H9 (cell line): ENCODE data around the gene ARHGAP4. TPM values are rescaled to one million over a fixed set of nuclear protein-coding genes. Genes with fewer than 3 reads are reported as not detected.

ENCODE experiments used
- DNase-seq: peaks from one replicate; pipeline ENCODE4 v3.0.0-alpha.2; 2017
- H2AFZ ChIP-seq: one replicate; pipeline ENCODE4 v1.6.1; 2013; ENCODE audit warnings: mild to moderate bottlenecking, low read length, control low read depth, moderate library complexity
- H2AK5ac ChIP-seq: 2 replicates; pipeline ENCODE4 v1.6.1; 2013; ENCODE audit warnings: low read length, control low read depth, mixed read lengths; ENCODE audit not compliant: insufficient read length
- H2BK120ac ChIP-seq: one replicate; pipeline ENCODE4 v1.6.1; 2013; ENCODE audit warnings: low read depth, mild to moderate bottlenecking, low read length, control low read depth, inconsistent platforms; ENCODE audit not compliant: poor library complexity, severe bottlenecking
- H2BK12ac ChIP-seq: 2 replicates; pipeline ENCODE4 v1.6.1; 2013; ENCODE audit warnings: low read length, control low read depth, mixed read lengths, low read depth; ENCODE audit not compliant: insufficient read length
- H2BK15ac ChIP-seq: 2 replicates; pipeline ENCODE4 v1.6.1; 2013; ENCODE audit warnings: low read depth, low read length, control low read depth
- H2BK20ac ChIP-seq: one replicate; pipeline ENCODE4 v1.6.1; 2013; ENCODE audit warnings: low read depth, mild to moderate bottlenecking, low read length, control low read depth, inconsistent platforms; ENCODE audit not compliant: poor library complexity, severe bottlenecking
- H2BK5ac ChIP-seq: 2 replicates; pipeline ENCODE4 v1.6.1; 2013; ENCODE audit warnings: low read length, control low read depth, mixed read lengths; ENCODE audit not compliant: insufficient read length
- H3K14ac ChIP-seq: 2 replicates; pipeline ENCODE4 v1.6.1; 2013; ENCODE audit warnings: low read length, control low read depth; ENCODE audit not compliant: insufficient read depth
- H3K18ac ChIP-seq: 2 replicates; pipeline ENCODE4 v1.6.1; 2013; ENCODE audit warnings: low read depth, mild to moderate bottlenecking, mixed read lengths, low read length, control low read depth; ENCODE audit not compliant: insufficient read length
- H3K23ac ChIP-seq: 2 replicates; pipeline ENCODE4 v1.6.1; 2013; ENCODE audit warnings: low read length, control low read depth, mixed read lengths, low read depth; ENCODE audit not compliant: insufficient read length
- H3K23me2 ChIP-seq: 2 replicates; pipeline ENCODE4 v1.6.1; 2013; ENCODE audit warnings: low read depth, mild to moderate bottlenecking, mixed read lengths, low read length, control low read depth; ENCODE audit not compliant: insufficient read length, poor library complexity, severe bottlenecking
- H3K27ac ChIP-seq: 2 replicates; pipeline ENCODE4 v1.5.1; 2013; ENCODE audit warnings: low read length, control low read depth, mixed read lengths, low read depth; ENCODE audit not compliant: insufficient read length
- H3K27me3 ChIP-seq: 2 replicates; pipeline ENCODE4 v1.6.1; 2013; ENCODE audit warnings: low read length, control low read depth, inconsistent platforms; ENCODE audit not compliant: insufficient read depth
- H3K4ac ChIP-seq: 2 replicates; pipeline ENCODE4 v1.6.1; 2013; ENCODE audit warnings: low read depth, mild to moderate bottlenecking, control low read depth, inconsistent platforms, low read length, moderate library complexity
- H3K4me1 ChIP-seq: 2 replicates; pipeline ENCODE4 v1.6.1; 2013; ENCODE audit warnings: low read length, control low read depth, inconsistent platforms; ENCODE audit not compliant: insufficient read depth
- H3K4me2 ChIP-seq: 2 replicates; pipeline ENCODE4 v1.6.1; 2013; ENCODE audit warnings: low read length, control low read depth, mixed read lengths; ENCODE audit not compliant: insufficient read length, insufficient read depth
- H3K56ac ChIP-seq: 2 replicates; pipeline ENCODE4 v1.6.1; 2013; ENCODE audit warnings: low read depth, mild to moderate bottlenecking, mixed read lengths, low read length, control low read depth; ENCODE audit not compliant: insufficient read length
- H3K79me1 ChIP-seq: 2 replicates; pipeline ENCODE4 v1.6.1; 2013; ENCODE audit warnings: low read depth, mild to moderate bottlenecking, moderate library complexity, low read length, control low read depth, inconsistent platforms; ENCODE audit not compliant: insufficient read depth, poor library complexity, severe bottlenecking
- H3K79me2 ChIP-seq: 2 replicates; pipeline ENCODE4 v1.6.1; 2013; ENCODE audit warnings: low read length, control low read depth, inconsistent platforms; ENCODE audit not compliant: insufficient read depth
- H3K9ac ChIP-seq: 2 replicates; pipeline ENCODE4 v1.6.1; 2013; ENCODE audit warnings: low read length, control low read depth, mixed read lengths; ENCODE audit not compliant: insufficient read length; ENCODE audit errors: extremely low read depth
- H3K9me3 ChIP-seq: one replicate; pipeline ENCODE4 v1.6.1; 2013; ENCODE audit warnings: low read depth, low read length, inconsistent platforms; ENCODE audit not compliant: control insufficient read depth
- H3T11ph ChIP-seq: one replicate; pipeline ENCODE4 v1.6.1; 2013; ENCODE audit warnings: mild to moderate bottlenecking, low read length, control low read depth, inconsistent platforms
- H4K20me1 ChIP-seq: one replicate; pipeline ENCODE4 v1.6.1; 2013; ENCODE audit not compliant: control insufficient read depth, insufficient read length, insufficient read depth
- H4K5ac ChIP-seq: 2 replicates; pipeline ENCODE4 v1.6.1; 2013; ENCODE audit warnings: low read depth, mild to moderate bottlenecking, mixed read lengths, low read length, control low read depth; ENCODE audit not compliant: insufficient read length
- H4K8ac ChIP-seq: replicated peaks from 2 replicates; pipeline ENCODE4 v1.6.1; 2013; ENCODE audit warnings: low read length, control low read depth, mixed read lengths, low read depth; ENCODE audit not compliant: insufficient read length
- H4K91ac ChIP-seq: 2 replicates; pipeline ENCODE4 v1.6.1; 2013; ENCODE audit warnings: low read depth, mild to moderate bottlenecking, moderate library complexity, mixed read lengths, low read length, control low read depth; ENCODE audit not compliant: insufficient read length
- H3K27ac Mint-ChIP-seq, 3 experiments: 2 replicates in 2 of 3; 3 replicates in 1 of 3; pipeline ENCODE4 v1.8.0; 2020 to 2021; ENCODE audit warnings: mixed read lengths in 3 of 3, mild to moderate bottlenecking in 1 of 3, moderate library complexity in 1 of 3
- H3K27me3 Mint-ChIP-seq: 2 replicates; pipeline ENCODE4 v1.8.0; 2021; ENCODE audit warnings: low read depth, mild to moderate bottlenecking, moderate library complexity, mixed read lengths
- H3K36me3 Mint-ChIP-seq, 3 experiments: 2 replicates in 2 of 3; 3 replicates in 1 of 3; pipeline ENCODE4 v1.8.0; 2020 to 2021; ENCODE audit warnings: low read depth in 3 of 3, mixed read lengths in 3 of 3; ENCODE audit not compliant: insufficient read depth in 1 of 3
- H3K4me1 Mint-ChIP-seq, 2 experiments: 2 replicates each; pipeline ENCODE4 v1.8.0; 2020; ENCODE audit warnings: mixed read lengths in 2 of 2
- H3K4me3 Mint-ChIP-seq, 2 experiments: 2 replicates in 1 of 2; 3 replicates in 1 of 2; pipeline ENCODE4 v1.8.0; 2020 to 2021; ENCODE audit warnings: mild to moderate bottlenecking in 2 of 2, mixed read lengths in 2 of 2, moderate library complexity in 1 of 2
- H3K9me3 Mint-ChIP-seq, 2 experiments: 2 replicates in 1 of 2; 3 replicates in 1 of 2; pipeline ENCODE4 v1.8.0; 2020; ENCODE audit warnings: mild to moderate bottlenecking in 2 of 2, mixed read lengths in 2 of 2, moderate library complexity in 1 of 2
- WGBS: extraction: QIAGEN DNeasy Blood & Tissue Kit; methylation state at CpG from one replicate; pipeline ENCODE4 v1.1.7; 2013; ENCODE audit warnings: missing lambda C conversion rate, low lambda C conversion rate, mixed read lengths; ENCODE audit not compliant: insufficient read length; ENCODE audit errors: extremely low coverage; 5-methylcytosine and 5-hydroxymethylcytosine counted together
- total RNA-seq: library from RNA; stranded (reverse); gene quantifications from 2 replicates; pipeline ENCODE4 v1.2.1, GENCODE V29; 2021
- TF ChIP-seq, protein P1 (sequence below): fragments of 200-600 bp; sonication (generic); conservative IDR thresholded peaks from 3 replicates; pipeline ENCODE4 v1.8.0; 2021; ENCODE audit warnings: antibody characterized with exemption, mild to moderate bottlenecking

The ARHGAP4 gene
- total RNA-seq, 1 experiment from 2014 or later = 37.8 TPM

DNA sequence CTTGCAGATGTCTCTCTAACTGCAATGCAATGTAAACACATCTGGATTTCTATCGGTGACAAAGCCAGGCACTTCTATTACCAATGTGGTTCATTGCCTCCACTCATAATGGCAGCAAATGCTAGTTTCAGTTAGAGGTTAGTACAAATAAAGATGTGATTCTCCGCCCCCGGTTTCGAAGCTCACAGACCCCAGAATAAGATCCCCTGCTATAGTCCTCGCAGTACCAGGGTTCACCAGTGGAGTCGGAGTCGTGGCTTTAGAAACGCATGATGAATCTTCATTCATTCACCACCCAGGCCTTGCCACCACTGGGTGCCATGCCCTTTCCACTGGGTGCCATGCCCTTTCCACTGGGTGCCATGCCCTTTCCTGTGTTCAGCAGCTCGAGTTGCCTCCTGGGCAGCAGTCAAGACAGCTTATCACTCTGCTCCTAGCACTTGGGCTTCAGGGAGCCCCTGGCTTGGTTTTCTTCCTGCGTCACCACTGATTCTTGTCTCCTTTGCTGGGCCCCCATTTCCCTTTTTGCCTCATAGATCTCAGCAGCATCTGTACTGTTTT lies 12.2 kb upstream of the ARHGAP4 start:
- no peak overlapping the region for H2AFZ ChIP-seq
- peaks cover 7% of the 10 kb centered on the region for H3K23me2 ChIP-seq
- no peak overlapping the region for H3K14ac ChIP-seq
- TF ChIP-seq, protein P1, sequence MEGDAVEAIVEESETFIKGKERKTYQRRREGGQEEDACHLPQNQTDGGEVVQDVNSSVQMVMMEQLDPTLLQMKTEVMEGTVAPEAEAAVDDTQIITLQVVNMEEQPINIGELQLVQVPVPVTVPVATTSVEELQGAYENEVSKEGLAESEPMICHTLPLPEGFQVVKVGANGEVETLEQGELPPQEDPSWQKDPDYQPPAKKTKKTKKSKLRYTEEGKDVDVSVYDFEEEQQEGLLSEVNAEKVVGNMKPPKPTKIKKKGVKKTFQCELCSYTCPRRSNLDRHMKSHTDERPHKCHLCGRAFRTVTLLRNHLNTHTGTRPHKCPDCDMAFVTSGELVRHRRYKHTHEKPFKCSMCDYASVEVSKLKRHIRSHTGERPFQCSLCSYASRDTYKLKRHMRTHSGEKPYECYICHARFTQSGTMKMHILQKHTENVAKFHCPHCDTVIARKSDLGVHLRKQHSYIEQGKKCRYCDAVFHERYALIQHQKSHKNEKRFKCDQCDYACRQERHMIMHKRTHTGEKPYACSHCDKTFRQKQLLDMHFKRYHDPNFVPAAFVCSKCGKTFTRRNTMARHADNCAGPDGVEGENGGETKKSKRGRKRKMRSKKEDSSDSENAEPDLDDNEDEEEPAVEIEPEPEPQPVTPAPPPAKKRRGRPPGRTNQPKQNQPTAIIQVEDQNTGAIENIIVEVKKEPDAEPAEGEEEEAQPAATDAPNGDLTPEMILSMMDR = no peak
- H4K20me1 ChIP-seq = no peaks in the 10 kb centered on the region
- H3K56ac ChIP-seq = no peak overlapping the region
- H3K4ac ChIP-seq = no peak overlapping the region
- no peak overlapping the region for H2BK120ac ChIP-seq
- no peaks in the 10 kb centered on the region; the same call in 1 of the 2 replicates for H3K79me2 ChIP-seq
- no peak overlapping the region for H4K8ac ChIP-seq
- H3K27ac ChIP-seq = no peak overlapping the region
- no peak overlapping the region for H3K9ac ChIP-seq
- Mint-ChIP-seq H3K4me1 (peaks cover 12 to 28% of the 10 kb centered on the region in 2 experiments; a peak in 3 of 4 replicates), H3K4me3 (no peak overlapping the region), H3K36me3 (peaks cover 8 to 20% (median 10%) of the 10 kb centered on the region in 3 experiments; a peak in 6 of 7 replicates), H3K9me3 (peaks cover 51 to 57% of the 10 kb centered on the region in 2 experiments), H3K27ac (no peak overlapping the region), H3K27me3 (no peaks in the 10 kb centered on the region)
- no peak overlapping the region for H2BK20ac ChIP-seq
- no peak overlapping the region for H2BK5ac ChIP-seq
- H2BK12ac ChIP-seq = no peak overlapping the region
- no peak overlapping the region for H2BK15ac ChIP-seq
- no peak overlapping the region for H4K91ac ChIP-seq
- H2AK5ac ChIP-seq = no peak overlapping the region
- no peak overlapping the region for H3T11ph ChIP-seq
- H3K9me3 ChIP-seq = peaks cover 4% of the 10 kb centered on the region
- no peaks in the 10 kb centered on the region for H3K79me1 ChIP-seq
- H3K27me3 ChIP-seq = no peaks in the 10 kb centered on the region
- H3K23ac ChIP-seq = no peak overlapping the region
- no peak overlapping the region for H4K5ac ChIP-seq
- H3K4me2 ChIP-seq = no peak overlapping the region
- no CpG with 5 or more reads among the region's 10 CpGs for WGBS
- DNase-seq = no peak
- no peaks in the 10 kb centered on the region for H3K4me1 ChIP-seq
- H3K18ac ChIP-seq = no peak overlapping the region
